H9 (cell line): ENCODE measurements around the gene EMX2. TPM values are rescaled to one million over a fixed set of nuclear protein-coding genes. Genes with fewer than 3 reads are reported as not detected.

Experiments
- DNase-seq: peaks from one replicate; pipeline ENCODE4 v3.0.0-alpha.2; 2017
- H2AFZ ChIP-seq: one replicate; pipeline ENCODE4 v1.6.1; 2013; ENCODE audit warnings: mild to moderate bottlenecking, low read length, control low read depth, moderate library complexity
- H2AK5ac ChIP-seq: 2 replicates; pipeline ENCODE4 v1.6.1; 2013; ENCODE audit warnings: low read length, control low read depth, mixed read lengths; ENCODE audit not compliant: insufficient read length
- H2BK120ac ChIP-seq: one replicate; pipeline ENCODE4 v1.6.1; 2013; ENCODE audit warnings: low read depth, mild to moderate bottlenecking, low read length, control low read depth, inconsistent platforms; ENCODE audit not compliant: poor library complexity, severe bottlenecking
- H2BK12ac ChIP-seq: 2 replicates; pipeline ENCODE4 v1.6.1; 2013; ENCODE audit warnings: low read length, control low read depth, mixed read lengths, low read depth; ENCODE audit not compliant: insufficient read length
- H2BK15ac ChIP-seq: 2 replicates; pipeline ENCODE4 v1.6.1; 2013; ENCODE audit warnings: low read depth, low read length, control low read depth
- H2BK20ac ChIP-seq: one replicate; pipeline ENCODE4 v1.6.1; 2013; ENCODE audit warnings: low read depth, mild to moderate bottlenecking, low read length, control low read depth, inconsistent platforms; ENCODE audit not compliant: poor library complexity, severe bottlenecking
- H2BK5ac ChIP-seq: 2 replicates; pipeline ENCODE4 v1.6.1; 2013; ENCODE audit warnings: low read length, control low read depth, mixed read lengths; ENCODE audit not compliant: insufficient read length
- H3K14ac ChIP-seq: 2 replicates; pipeline ENCODE4 v1.6.1; 2013; ENCODE audit warnings: low read length, control low read depth; ENCODE audit not compliant: insufficient read depth
- H3K18ac ChIP-seq: 2 replicates; pipeline ENCODE4 v1.6.1; 2013; ENCODE audit warnings: low read depth, mild to moderate bottlenecking, mixed read lengths, low read length, control low read depth; ENCODE audit not compliant: insufficient read length
- H3K23ac ChIP-seq: 2 replicates; pipeline ENCODE4 v1.6.1; 2013; ENCODE audit warnings: low read length, control low read depth, mixed read lengths, low read depth; ENCODE audit not compliant: insufficient read length
- H3K23me2 ChIP-seq: 2 replicates; pipeline ENCODE4 v1.6.1; 2013; ENCODE audit warnings: low read depth, mild to moderate bottlenecking, mixed read lengths, low read length, control low read depth; ENCODE audit not compliant: insufficient read length, poor library complexity, severe bottlenecking
- H3K27ac ChIP-seq: 2 replicates; pipeline ENCODE4 v1.5.1; 2013; ENCODE audit warnings: low read length, control low read depth, mixed read lengths, low read depth; ENCODE audit not compliant: insufficient read length
- H3K27me3 ChIP-seq: 2 replicates; pipeline ENCODE4 v1.6.1; 2013; ENCODE audit warnings: low read length, control low read depth, inconsistent platforms; ENCODE audit not compliant: insufficient read depth
- H3K4ac ChIP-seq: 2 replicates; pipeline ENCODE4 v1.6.1; 2013; ENCODE audit warnings: low read depth, mild to moderate bottlenecking, control low read depth, inconsistent platforms, low read length, moderate library complexity
- H3K4me1 ChIP-seq: 2 replicates; pipeline ENCODE4 v1.6.1; 2013; ENCODE audit warnings: low read length, control low read depth, inconsistent platforms; ENCODE audit not compliant: insufficient read depth
- H3K4me2 ChIP-seq: 2 replicates; pipeline ENCODE4 v1.6.1; 2013; ENCODE audit warnings: low read length, control low read depth, mixed read lengths; ENCODE audit not compliant: insufficient read length, insufficient read depth
- H3K56ac ChIP-seq: 2 replicates; pipeline ENCODE4 v1.6.1; 2013; ENCODE audit warnings: low read depth, mild to moderate bottlenecking, mixed read lengths, low read length, control low read depth; ENCODE audit not compliant: insufficient read length
- H3K79me1 ChIP-seq: 2 replicates; pipeline ENCODE4 v1.6.1; 2013; ENCODE audit warnings: low read depth, mild to moderate bottlenecking, moderate library complexity, low read length, control low read depth, inconsistent platforms; ENCODE audit not compliant: insufficient read depth, poor library complexity, severe bottlenecking
- H3K79me2 ChIP-seq: 2 replicates; pipeline ENCODE4 v1.6.1; 2013; ENCODE audit warnings: low read length, control low read depth, inconsistent platforms; ENCODE audit not compliant: insufficient read depth
- H3K9ac ChIP-seq: 2 replicates; pipeline ENCODE4 v1.6.1; 2013; ENCODE audit warnings: low read length, control low read depth, mixed read lengths; ENCODE audit not compliant: insufficient read length; ENCODE audit errors: extremely low read depth
- H3K9me3 ChIP-seq: one replicate; pipeline ENCODE4 v1.6.1; 2013; ENCODE audit warnings: low read depth, low read length, inconsistent platforms; ENCODE audit not compliant: control insufficient read depth
- H3T11ph ChIP-seq: one replicate; pipeline ENCODE4 v1.6.1; 2013; ENCODE audit warnings: mild to moderate bottlenecking, low read length, control low read depth, inconsistent platforms
- H4K20me1 ChIP-seq: one replicate; pipeline ENCODE4 v1.6.1; 2013; ENCODE audit not compliant: control insufficient read depth, insufficient read length, insufficient read depth
- H4K5ac ChIP-seq: 2 replicates; pipeline ENCODE4 v1.6.1; 2013; ENCODE audit warnings: low read depth, mild to moderate bottlenecking, mixed read lengths, low read length, control low read depth; ENCODE audit not compliant: insufficient read length
- H4K8ac ChIP-seq: replicated peaks from 2 replicates; pipeline ENCODE4 v1.6.1; 2013; ENCODE audit warnings: low read length, control low read depth, mixed read lengths, low read depth; ENCODE audit not compliant: insufficient read length
- H4K91ac ChIP-seq: 2 replicates; pipeline ENCODE4 v1.6.1; 2013; ENCODE audit warnings: low read depth, mild to moderate bottlenecking, moderate library complexity, mixed read lengths, low read length, control low read depth; ENCODE audit not compliant: insufficient read length
- H3K27ac Mint-ChIP-seq, 3 experiments: 2 replicates in 2 of 3; 3 replicates in 1 of 3; pipeline ENCODE4 v1.8.0; 2020 to 2021; ENCODE audit warnings: mixed read lengths in 3 of 3, mild to moderate bottlenecking in 1 of 3, moderate library complexity in 1 of 3
- H3K27me3 Mint-ChIP-seq: 2 replicates; pipeline ENCODE4 v1.8.0; 2021; ENCODE audit warnings: low read depth, mild to moderate bottlenecking, moderate library complexity, mixed read lengths
- H3K36me3 Mint-ChIP-seq, 3 experiments: 2 replicates in 2 of 3; 3 replicates in 1 of 3; pipeline ENCODE4 v1.8.0; 2020 to 2021; ENCODE audit warnings: low read depth in 3 of 3, mixed read lengths in 3 of 3; ENCODE audit not compliant: insufficient read depth in 1 of 3
- H3K4me1 Mint-ChIP-seq, 2 experiments: 2 replicates each; pipeline ENCODE4 v1.8.0; 2020; ENCODE audit warnings: mixed read lengths in 2 of 2
- H3K4me3 Mint-ChIP-seq, 2 experiments: 2 replicates in 1 of 2; 3 replicates in 1 of 2; pipeline ENCODE4 v1.8.0; 2020 to 2021; ENCODE audit warnings: mild to moderate bottlenecking in 2 of 2, mixed read lengths in 2 of 2, moderate library complexity in 1 of 2
- H3K9me3 Mint-ChIP-seq, 2 experiments: 2 replicates in 1 of 2; 3 replicates in 1 of 2; pipeline ENCODE4 v1.8.0; 2020; ENCODE audit warnings: mild to moderate bottlenecking in 2 of 2, mixed read lengths in 2 of 2, moderate library complexity in 1 of 2
- WGBS: extraction: QIAGEN DNeasy Blood & Tissue Kit; methylation state at CpG from one replicate; pipeline ENCODE4 v1.1.7; 2013; ENCODE audit warnings: missing lambda C conversion rate, low lambda C conversion rate, mixed read lengths; ENCODE audit not compliant: insufficient read length; ENCODE audit errors: extremely low coverage; 5-methylcytosine and 5-hydroxymethylcytosine counted together
- total RNA-seq: library from RNA; stranded (reverse); gene quantifications from 2 replicates; pipeline ENCODE4 v1.2.1, GENCODE V29; 2021
- TF ChIP-seq, protein P1 (sequence below): fragments of 200-600 bp; sonication (generic); conservative IDR thresholded peaks from 3 replicates; pipeline ENCODE4 v1.8.0; 2021; ENCODE audit warnings: antibody characterized with exemption, mild to moderate bottlenecking

The EMX2 gene
- total RNA-seq, 1 experiment from 2014 or later = not detected

- H3K23ac ChIP-seq = no peak overlapping the region
- no peaks in the 10 kb centered on the region for H3K79me2 ChIP-seq
- no peak overlapping the region for H4K5ac ChIP-seq
- WGBS = no CpG with 5 or more reads among the region's 6 CpGs
- TF ChIP-seq, protein P1, sequence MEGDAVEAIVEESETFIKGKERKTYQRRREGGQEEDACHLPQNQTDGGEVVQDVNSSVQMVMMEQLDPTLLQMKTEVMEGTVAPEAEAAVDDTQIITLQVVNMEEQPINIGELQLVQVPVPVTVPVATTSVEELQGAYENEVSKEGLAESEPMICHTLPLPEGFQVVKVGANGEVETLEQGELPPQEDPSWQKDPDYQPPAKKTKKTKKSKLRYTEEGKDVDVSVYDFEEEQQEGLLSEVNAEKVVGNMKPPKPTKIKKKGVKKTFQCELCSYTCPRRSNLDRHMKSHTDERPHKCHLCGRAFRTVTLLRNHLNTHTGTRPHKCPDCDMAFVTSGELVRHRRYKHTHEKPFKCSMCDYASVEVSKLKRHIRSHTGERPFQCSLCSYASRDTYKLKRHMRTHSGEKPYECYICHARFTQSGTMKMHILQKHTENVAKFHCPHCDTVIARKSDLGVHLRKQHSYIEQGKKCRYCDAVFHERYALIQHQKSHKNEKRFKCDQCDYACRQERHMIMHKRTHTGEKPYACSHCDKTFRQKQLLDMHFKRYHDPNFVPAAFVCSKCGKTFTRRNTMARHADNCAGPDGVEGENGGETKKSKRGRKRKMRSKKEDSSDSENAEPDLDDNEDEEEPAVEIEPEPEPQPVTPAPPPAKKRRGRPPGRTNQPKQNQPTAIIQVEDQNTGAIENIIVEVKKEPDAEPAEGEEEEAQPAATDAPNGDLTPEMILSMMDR = no peak
- Mint-ChIP-seq H3K27me3 (peaks cover 100% of the 10 kb centered on the region), H3K27ac (no peak overlapping the region), H3K36me3 (no peaks in the 10 kb centered on the region), H3K4me3 (no peak overlapping the region), H3K4me1 (peaks cover 39 to 73% of the 10 kb centered on the region in 2 experiments), H3K9me3 (peaks cover 0 to 19% of the 10 kb centered on the region in 2 experiments; a peak in 3 of 5 replicates)
- H2BK12ac ChIP-seq = no peak overlapping the region
- no peak overlapping the region for H3K4me2 ChIP-seq
- no peaks in the 10 kb centered on the region for H3K9me3 ChIP-seq
- no peak overlapping the region for H3K9ac ChIP-seq
- H3K56ac ChIP-seq = no peak overlapping the region
- H4K8ac ChIP-seq = no peak overlapping the region
- H2BK20ac ChIP-seq = no peak overlapping the region
- H3K14ac ChIP-seq = no peak overlapping the region
- DNase-seq = no peak
- H2BK120ac ChIP-seq = no peak overlapping the region
- no peaks in the 10 kb centered on the region for H3K23me2 ChIP-seq
- no peak overlapping the region for H2AFZ ChIP-seq
- no peaks in the 10 kb centered on the region for H3K79me1 ChIP-seq
- no peak overlapping the region for H4K91ac ChIP-seq
- H3K18ac ChIP-seq = no peak overlapping the region
- H2BK15ac ChIP-seq = no peak overlapping the region
- H3K4ac ChIP-seq = no peak overlapping the region
- H3K27me3 ChIP-seq = peaks cover 98% of the 10 kb centered on the region
- H3T11ph ChIP-seq = no peak overlapping the region
- H2AK5ac ChIP-seq = no peak overlapping the region
- H3K4me1 ChIP-seq = no peaks in the 10 kb centered on the region; the same call in 1 of the 2 replicates
- H3K27ac ChIP-seq = no peak overlapping the region
- H4K20me1 ChIP-seq = peaks cover 4% of the 10 kb centered on the region
- no peak overlapping the region for H2BK5ac ChIP-seq
Observed at GRCh38 chr10:117549100-117549585, 6.6 kb downstream of the EMX2 start.
